Thymus (tissue), 11 donors: ENCODE measurements around the gene FCN1. TPM values are rescaled to one million over a fixed set of nuclear protein-coding genes. Genes with fewer than 3 reads are reported as not detected.

Experiments
- DNase-seq, 9 donors: peaks; one replicate each; pipeline ENCODE4 v3.0.0-alpha.2; 2013; ENCODE audit warnings: low spot score in 9 of 9, low read depth in 6 of 9, missing footprints in 1 of 9
- H3K27ac ChIP-seq, 2 donors: one replicate each; pipeline ENCODE4 v1.5.1; 2013; ENCODE audit warnings: control low read depth in 1 of 2, low read depth in 1 of 2, low read length in 1 of 2, mild to moderate bottlenecking in 1 of 2, moderate library complexity in 1 of 2
- H3K27me3 ChIP-seq, 2 donors: one replicate each; pipeline ENCODE4 v1.5.1; 2013; ENCODE audit warnings: low read length in 1 of 2; ENCODE audit not compliant: control insufficient read depth in 2 of 2, insufficient read depth in 1 of 2
- H3K36me3 ChIP-seq, 2 donors: one replicate each; pipeline ENCODE4 v1.5.1; 2013; ENCODE audit warnings: low read length in 1 of 2, mild to moderate bottlenecking in 1 of 2, moderate library complexity in 1 of 2; ENCODE audit not compliant: control insufficient read depth in 2 of 2, insufficient read depth in 2 of 2
- H3K4me1 ChIP-seq, 2 donors: one replicate each; pipeline ENCODE4 v1.5.1; 2013; ENCODE audit warnings: low read length in 2 of 2; ENCODE audit not compliant: control insufficient read depth in 2 of 2, insufficient read depth in 2 of 2
- H3K4me3 ChIP-seq, 2 donors: one replicate each; pipeline ENCODE4 v1.5.1; 2013; ENCODE audit warnings: low read length in 2 of 2, control low read depth in 1 of 2, mild to moderate bottlenecking in 1 of 2
- H3K9me3 ChIP-seq, 2 donors: one replicate each; pipeline ENCODE4 v1.5.1; 2013; ENCODE audit warnings: low read length in 1 of 2, mild to moderate bottlenecking in 1 of 2; ENCODE audit not compliant: control insufficient read depth in 2 of 2, insufficient read depth in 1 of 2
- WGBS: extraction: QIAGEN DNeasy Blood & Tissue Kit; methylation state at CpG from one replicate; pipeline ENCODE4 v1.1.7; 2013; 5-methylcytosine and 5-hydroxymethylcytosine counted together
- polyA plus RNA-seq: library from polyadenylated mRNA; stranded (reverse); fragments of 200-250 nt; gene quantifications from one replicate; pipeline ENCODE4 v1.2.3, GENCODE V29; 2013
- total RNA-seq: library from RNA; stranded (reverse); fragments of 120-200 nt; gene quantifications from one replicate; pipeline ENCODE4 v1.2.4, GENCODE V29; 2013
- donor health status: healthy.

The FCN1 gene
- total and polyA plus RNA-seq, 2 donors, result 4.9 to 12.2 TPM

DNA sequence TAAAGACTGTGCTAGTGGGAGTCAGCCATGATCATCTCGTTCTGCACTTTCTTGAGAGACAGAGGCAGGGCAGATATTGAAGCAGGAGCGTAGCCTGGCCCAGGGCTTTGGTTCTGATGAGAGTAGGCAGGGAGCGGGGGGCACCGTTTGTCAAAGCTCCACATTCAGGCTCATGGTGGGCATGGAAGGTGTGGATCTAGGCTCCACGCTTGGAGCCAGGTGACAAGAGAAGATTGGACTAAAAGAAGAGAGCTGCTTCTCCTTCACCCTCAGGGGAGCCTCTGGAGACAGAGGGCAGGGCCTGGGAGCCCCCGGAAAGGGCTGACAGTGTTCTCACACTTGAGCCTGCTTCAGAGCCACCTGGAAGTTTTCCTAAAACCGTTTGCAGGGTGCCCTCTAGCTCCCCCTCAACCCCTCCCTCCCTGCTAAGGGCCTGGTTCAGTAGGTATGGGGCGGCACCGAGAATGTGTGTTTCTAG, 61.8 kb downstream of the FCN1 start:
- Histone ChIP-seq H3K4me1 (no peaks in the 10 kb centered on the region), H3K27ac (no peak overlapping the region), H3K9me3 (peaks cover 0 to 5% of the 10 kb centered on the region in 2 donors), H3K4me3 (no peak overlapping the region), H3K27me3 (no peaks in the 10 kb centered on the region), H3K36me3 (no peaks in the 10 kb centered on the region)
- no peak for DNase-seq
- WGBS, result 90% methylated on average over 9 of the region's 9 CpGs

Other genes starting within 250 kb of the FCN1 start
- gene FCN2, start 37.1 kb downstream of the FCN1 start, total RNA-seq, result 0.52 TPM
- gene FCN2, start 37.1 kb downstream of the FCN1 start, polyA plus RNA-seq, result 0.75 TPM
- 28.3 TPM for gene OLFM1, start 169.8 kb upstream of the FCN1 start, total RNA-seq
- 24.5 TPM for gene OLFM1, start 169.8 kb upstream of the FCN1 start, polyA plus RNA-seq